NCI-H524 (cell line): ENCODE data around the gene ABCD2.
"Not testable (repeated sequence)": the region's sequence is repeated elsewhere in the genome, so short reads cannot be mapped to it uniquely, and the experiment has no call there.

Experiments used
- DNase-seq, 2 experiments: peaks; one replicate each; lab custom pipeline; 2025; lab: John Stamatoyannopoulos, UW

ABCD2 gene

DNA sequence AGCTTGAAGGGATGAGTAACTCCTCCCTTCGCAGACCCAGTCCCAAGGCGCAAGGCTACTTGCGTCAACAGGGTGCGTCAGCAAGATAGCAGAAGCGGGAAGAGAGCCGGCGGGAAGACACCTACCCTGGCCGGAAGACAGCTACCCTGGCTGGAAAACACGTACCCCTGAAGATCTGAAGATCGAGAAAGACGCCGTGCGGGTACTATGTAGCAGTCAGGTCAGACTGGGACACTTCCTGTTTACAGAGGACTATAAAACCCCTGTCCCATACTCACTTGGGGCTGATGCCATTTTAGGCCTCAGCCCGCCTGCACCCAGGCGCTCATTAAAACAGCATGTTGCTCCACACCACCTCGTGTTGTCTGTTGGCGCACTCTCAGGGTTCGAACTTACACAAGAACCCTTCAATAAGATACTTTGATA, 80.9 kb downstream of the ABCD2 start:
- DNase-seq, result no peak

DNA sequence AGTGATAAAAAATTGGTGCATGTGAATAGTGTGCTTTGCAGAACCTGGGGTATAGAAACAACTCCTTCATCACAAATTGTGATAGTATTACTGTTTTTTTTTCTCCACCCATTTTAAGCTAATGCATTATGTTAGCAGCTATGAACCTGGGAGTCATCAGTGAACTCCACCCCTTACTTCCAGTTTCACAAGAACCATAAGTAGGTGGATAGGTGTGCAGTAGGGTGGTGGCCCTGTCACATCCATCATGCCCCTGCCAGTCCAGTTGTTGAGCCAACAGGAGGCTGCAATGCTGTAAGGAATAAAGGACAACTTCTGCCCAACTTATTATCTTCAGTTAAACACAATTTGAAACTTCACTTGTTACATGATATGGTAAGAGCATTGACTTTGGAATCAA, 85.7 kb downstream of the ABCD2 start:
- no peak for DNase-seq

DNA sequence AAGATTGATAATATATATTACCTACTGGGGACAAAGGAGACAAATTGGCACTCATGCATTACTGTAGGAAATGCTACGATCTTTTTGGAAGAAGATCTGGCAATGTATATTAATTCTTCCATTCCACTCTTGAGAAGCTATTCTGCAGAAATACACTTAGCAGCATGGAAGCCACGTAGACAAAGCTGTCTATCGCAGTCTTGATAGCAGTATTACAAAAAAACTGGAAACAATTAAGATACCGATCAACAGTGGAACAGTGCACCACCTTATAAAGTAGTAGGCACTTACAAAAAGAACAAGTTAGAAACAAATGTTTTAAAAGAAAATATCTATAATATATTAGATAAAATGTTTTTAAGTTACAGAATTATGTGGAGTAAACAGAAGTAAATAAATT, 87.2 kb downstream of the ABCD2 start:
- no peak for DNase-seq

DNA sequence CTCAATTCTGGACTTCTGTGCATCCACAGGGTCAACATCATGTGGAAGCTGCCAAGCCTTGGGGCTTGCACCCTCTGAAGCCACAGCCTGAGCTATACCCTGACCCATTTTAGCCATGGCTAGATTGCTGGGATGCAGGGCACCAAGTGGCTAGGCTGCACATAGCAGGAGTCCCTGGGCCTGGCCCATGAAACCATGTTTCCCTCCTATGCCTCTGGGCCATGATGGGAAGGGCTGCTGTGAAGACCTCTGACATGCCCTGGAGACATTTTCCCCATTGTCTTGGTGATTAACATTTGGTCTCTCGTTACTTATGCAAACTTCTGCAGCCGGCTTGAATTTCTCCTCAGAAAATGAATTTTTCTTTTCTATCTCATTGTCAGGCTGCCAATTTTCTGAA, 92.6 kb downstream of the ABCD2 start:
- no peak for DNase-seq

DNA sequence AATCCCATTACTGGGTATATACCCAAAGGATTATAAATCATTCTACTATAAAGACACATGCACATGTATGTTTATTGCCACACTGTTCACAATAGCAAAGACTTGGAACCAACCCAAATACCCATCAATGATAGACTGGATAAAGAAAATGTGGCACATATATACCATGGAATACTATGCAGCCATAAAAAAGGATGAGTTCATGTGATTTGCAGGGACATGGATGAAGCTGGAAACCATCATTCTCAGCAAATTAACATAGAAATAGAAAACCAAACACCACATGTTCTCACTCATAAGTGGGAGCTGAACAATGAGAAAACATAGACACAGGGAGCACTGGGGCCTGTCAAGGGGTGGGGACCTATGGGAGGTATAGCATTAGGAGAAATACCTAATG, 97.4 kb downstream of the ABCD2 start:
- DNase-seq, result not testable (repeated sequence)

DNA sequence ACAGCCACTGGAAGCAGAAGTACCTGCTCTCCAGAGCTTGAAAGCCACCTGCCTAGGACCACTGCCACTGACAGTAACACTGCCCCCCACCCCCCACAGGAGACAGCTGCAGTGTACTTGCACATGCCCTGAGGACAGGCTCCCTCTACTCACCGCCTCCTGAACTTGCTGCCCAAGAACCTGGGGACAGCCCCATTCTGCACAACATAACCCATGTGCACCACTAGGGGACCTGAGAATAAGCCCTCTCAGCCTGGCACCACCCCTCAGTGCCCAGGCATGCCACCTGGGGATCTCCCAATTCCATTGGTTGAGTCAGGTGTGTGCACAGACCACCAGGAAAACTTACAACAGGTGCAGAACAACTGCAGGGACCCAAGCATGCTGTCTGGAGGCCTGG, 109.6 kb downstream of the ABCD2 start:
- no peak for DNase-seq

DNA sequence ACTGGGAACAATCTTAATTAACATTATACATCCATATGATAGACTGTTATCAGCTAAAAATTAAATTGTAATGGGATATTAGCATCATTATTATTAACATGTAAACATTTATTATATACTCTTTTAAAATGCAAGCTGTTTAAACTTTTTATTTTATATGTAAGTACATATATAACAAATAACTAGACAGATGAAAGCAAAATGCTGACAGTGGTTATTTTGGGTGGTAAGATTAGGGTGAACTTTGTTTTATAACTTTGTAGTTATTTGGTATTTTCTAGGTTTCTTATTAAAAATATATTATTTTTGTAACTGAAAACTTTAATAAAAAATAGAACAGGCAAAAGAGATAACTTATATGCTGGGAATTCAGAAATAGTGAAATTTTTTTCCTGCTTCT, 114.0 kb downstream of the ABCD2 start:
- no peak for DNase-seq

DNA sequence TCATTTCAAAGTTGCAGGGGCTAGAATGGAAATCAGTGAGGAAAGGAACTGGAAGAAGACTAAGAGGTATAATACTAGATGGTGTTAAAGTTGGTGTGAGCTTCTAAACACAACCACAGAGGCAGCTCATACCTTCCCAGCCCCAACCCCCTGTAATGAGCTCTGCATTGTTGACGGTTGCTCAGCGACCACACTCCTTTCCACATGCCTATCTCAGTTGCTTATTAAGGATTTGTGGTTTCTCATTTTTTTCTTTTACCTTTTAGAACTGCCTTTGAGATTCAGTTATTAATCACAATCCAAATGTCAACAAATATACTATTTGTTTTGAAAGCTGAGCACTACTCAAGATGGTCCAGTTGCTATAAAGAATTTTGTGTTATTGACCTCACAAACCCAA, 114.6 kb downstream of the ABCD2 start:
- no peak for DNase-seq

DNA sequence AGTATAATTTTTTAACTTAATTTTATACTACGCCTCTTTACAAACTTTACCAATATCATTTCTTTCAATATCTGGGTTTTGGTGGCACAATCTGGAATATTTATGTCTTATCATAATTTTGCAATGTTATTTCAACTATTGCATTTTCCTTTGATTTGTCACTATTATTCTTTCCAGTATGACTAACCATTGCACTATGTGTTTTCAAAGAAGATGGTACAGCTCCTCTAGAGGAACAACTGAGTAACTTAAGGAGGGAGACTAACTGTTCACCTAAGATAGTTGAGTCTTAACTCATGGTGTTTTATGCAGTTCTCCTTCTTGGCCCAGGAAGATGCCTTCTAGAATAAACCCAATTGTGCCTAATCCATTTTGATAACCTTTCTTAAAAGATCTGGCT, 116.2 kb downstream of the ABCD2 start:
- DNase-seq, result no peak

DNA sequence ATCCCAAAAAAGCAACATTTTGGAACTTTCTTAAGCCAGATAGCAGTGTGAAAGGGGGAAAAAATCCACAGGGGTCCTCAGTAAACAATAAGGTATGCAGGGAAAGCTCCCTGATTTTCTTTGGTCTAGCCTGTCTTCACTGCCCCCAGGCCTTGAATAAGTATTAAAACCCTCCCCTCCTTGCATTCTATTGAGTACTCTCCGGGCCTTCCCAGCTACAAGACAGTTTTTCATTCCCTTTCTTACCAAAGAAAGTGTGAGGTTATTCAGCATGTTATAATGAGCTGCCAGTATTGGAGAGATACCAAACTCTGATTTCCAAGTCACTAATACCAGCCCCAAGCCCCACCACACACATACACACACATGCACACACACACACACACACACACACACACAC, 116.9 kb downstream of the ABCD2 start:
- no peak for DNase-seq
